Gastrocnemius medialis (tissue), 4 donors: ENCODE data around the gene FANCC.

Source experiments
- POLR2A ChIP-seq, 2 donors: fragments of 450-650 bp; IDR thresholded peaks; one replicate each; pipeline ENCODE4 v1.6.1; 2017; ENCODE audit warnings: antibody characterized with exemption in 2 of 2, mild to moderate bottlenecking in 2 of 2, moderate library complexity in 2 of 2
- TF ChIP-seq, protein P1 (sequence below), 5 experiments: fragments of 450-650 bp in 3 of 5; fragments of 200-600 bp in 2 of 5; sonication (generic) in 2 of 5; IDR thresholded peaks in 4 of 5; conservative IDR thresholded peaks in 1 of 5; 1 replicate in 4 of 5; 2 replicates in 1 of 5; pipeline ENCODE4 v1.5.1; 2016 to 2019; ENCODE audit warnings: antibody characterized with exemption in 5 of 5, mild to moderate bottlenecking in 3 of 5, moderate library complexity in 3 of 5

DNA sequence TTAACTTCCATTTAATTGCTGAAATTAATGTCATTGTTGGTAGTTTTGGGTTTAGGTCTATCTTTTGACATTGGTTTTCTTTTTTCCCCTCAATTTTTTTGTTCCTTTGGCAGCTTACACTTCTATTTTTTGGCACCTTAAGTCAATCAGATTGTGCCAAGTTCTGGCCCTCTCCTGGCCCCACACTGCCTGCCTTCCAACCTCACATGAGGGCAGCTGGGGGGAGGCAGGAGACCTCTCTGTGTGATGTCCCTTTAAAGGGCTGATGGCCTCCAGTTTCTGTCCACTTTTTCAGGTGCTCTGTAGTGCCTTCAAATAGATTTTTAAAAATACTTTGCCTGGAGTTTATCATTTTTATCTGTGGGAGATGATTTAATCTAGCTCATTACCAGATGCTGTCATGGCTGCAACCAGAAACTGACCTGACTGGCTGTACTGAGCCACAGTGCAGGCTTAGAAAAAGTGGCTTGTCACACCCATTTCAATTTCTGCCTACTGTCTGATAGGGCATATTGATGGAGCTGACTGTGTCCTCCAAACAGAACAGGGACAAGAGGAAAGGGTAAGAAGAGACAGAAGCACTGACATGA, 196.6 kb downstream of the FANCC start:
- TF ChIP-seq, protein P1, sequence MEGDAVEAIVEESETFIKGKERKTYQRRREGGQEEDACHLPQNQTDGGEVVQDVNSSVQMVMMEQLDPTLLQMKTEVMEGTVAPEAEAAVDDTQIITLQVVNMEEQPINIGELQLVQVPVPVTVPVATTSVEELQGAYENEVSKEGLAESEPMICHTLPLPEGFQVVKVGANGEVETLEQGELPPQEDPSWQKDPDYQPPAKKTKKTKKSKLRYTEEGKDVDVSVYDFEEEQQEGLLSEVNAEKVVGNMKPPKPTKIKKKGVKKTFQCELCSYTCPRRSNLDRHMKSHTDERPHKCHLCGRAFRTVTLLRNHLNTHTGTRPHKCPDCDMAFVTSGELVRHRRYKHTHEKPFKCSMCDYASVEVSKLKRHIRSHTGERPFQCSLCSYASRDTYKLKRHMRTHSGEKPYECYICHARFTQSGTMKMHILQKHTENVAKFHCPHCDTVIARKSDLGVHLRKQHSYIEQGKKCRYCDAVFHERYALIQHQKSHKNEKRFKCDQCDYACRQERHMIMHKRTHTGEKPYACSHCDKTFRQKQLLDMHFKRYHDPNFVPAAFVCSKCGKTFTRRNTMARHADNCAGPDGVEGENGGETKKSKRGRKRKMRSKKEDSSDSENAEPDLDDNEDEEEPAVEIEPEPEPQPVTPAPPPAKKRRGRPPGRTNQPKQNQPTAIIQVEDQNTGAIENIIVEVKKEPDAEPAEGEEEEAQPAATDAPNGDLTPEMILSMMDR (IDR thresholded peaks at IDR 0.05 in 4 of 5, conservative IDR thresholded peaks at IDR 0.05 in 1 of 5) = no peak
- no peak for TF ChIP-seq POLR2A (IDR thresholded peaks at IDR 0.05)
